Lower lobe of right lung (tissue), 2 donors: ENCODE measurements around the gene PPARGC1A. TPM values are rescaled to one million over a fixed set of nuclear protein-coding genes. Genes with fewer than 3 reads are reported as not detected.

Experiments
- ATAC-seq, 2 donors: fragments of 200-7000 bp; cut with Tn5 transposase; one replicate each; pipeline ENCODE4 v1.9.1; 2020 to 2022; ENCODE audit warnings: mild to moderate bottlenecking in 2 of 2, moderate library complexity in 2 of 2
- DNase-seq: peaks from one replicate; pipeline ENCODE4 v3.0.0-alpha.2; 2020
- H3K27ac ChIP-seq: fragments of 200-600 bp; one replicate; pipeline ENCODE4 v1.8.0; 2022
- H3K27me3 ChIP-seq: fragments of 200-600 bp; one replicate; pipeline ENCODE4 v1.8.0; 2022; ENCODE audit warnings: low read depth
- H3K36me3 ChIP-seq: fragments of 200-600 bp; one replicate; pipeline ENCODE4 v1.8.0; 2022; ENCODE audit warnings: mild to moderate bottlenecking
- H3K4me1 ChIP-seq: fragments of 200-600 bp; one replicate; pipeline ENCODE4 v1.8.0; 2022
- H3K4me3 ChIP-seq: fragments of 200-600 bp; one replicate; pipeline ENCODE4 v1.8.0; 2022; ENCODE audit warnings: mild to moderate bottlenecking
- H3K9me3 ChIP-seq: fragments of 200-600 bp; one replicate; pipeline ENCODE4 v1.8.0; 2022
- CTCF ChIP-seq: fragments of 200-600 bp; IDR thresholded peaks from one replicate; pipeline ENCODE4 v1.8.0; 2022; ENCODE audit warnings: antibody characterized with exemption, mild to moderate bottlenecking
- intact Hi-C: fragments of 100-400 bp; cut with DNase I; formaldehyde crosslinking; loops from one replicate; pipeline ENCODE4 v1.11.0; 2022
- total RNA-seq: library from RNA; stranded (reverse); fragmentation: NEBNext Ultra II Directional; extraction: Animal tissue kit (Norgen Biotek cat#: 25700); gene quantifications from one replicate; pipeline ENCODE4 v1.2.1, GENCODE V29; 2021
- donor health status: DM: no; HTN: yes; CAD: no; lungs with severe emphysema.

The PPARGC1A gene
- total RNA-seq, 1 donor from 2014 or later = 10.5 TPM

GRCh38 chr4:23782778-23783437 is 106.9 kb downstream of the PPARGC1A start:
- H3K4me3 ChIP-seq = no peak overlapping the region
- H3K27ac ChIP-seq = no peak overlapping the region
- TF ChIP-seq CTCF = no peak
- H3K9me3 ChIP-seq = no peaks in the 10 kb centered on the region
- no peaks in the 10 kb centered on the region for H3K27me3 ChIP-seq
- no peak for ATAC-seq
- DNase-seq = no peak
- intact Hi-C loops = no loop called here
- H3K4me1 ChIP-seq = no peaks in the 10 kb centered on the region
- no peaks in the 10 kb centered on the region for H3K36me3 ChIP-seq

GRCh38 chr4:23779839-23780238 is 110.0 kb downstream of the PPARGC1A start:
- DNase-seq (no peak), ATAC-seq (no peak)
- Histone ChIP-seq H3K9me3 (no peaks in the 10 kb centered on the region), H3K36me3 (no peaks in the 10 kb centered on the region), H3K4me1 (no peaks in the 10 kb centered on the region), H3K4me3 (no peak overlapping the region), H3K27ac (no peak overlapping the region), H3K27me3 (no peaks in the 10 kb centered on the region)
- intact Hi-C loops = no loop called here
- no peak for TF ChIP-seq CTCF

GRCh38 chr4:23779422-23779821 is 110.4 kb downstream of the PPARGC1A start:
- no peaks in the 10 kb centered on the region for H3K4me1 ChIP-seq
- no peaks in the 10 kb centered on the region for H3K36me3 ChIP-seq
- no peaks in the 10 kb centered on the region for H3K27me3 ChIP-seq
- TF ChIP-seq CTCF = no peak
- intact Hi-C loops = no loop called here
- DNase-seq = no peak
- no peaks in the 10 kb centered on the region for H3K9me3 ChIP-seq
- no peak overlapping the region for H3K27ac ChIP-seq
- no peak overlapping the region for H3K4me3 ChIP-seq
- no peak for ATAC-seq

GRCh38 chr4:23775694-23776093 is 114.2 kb downstream of the PPARGC1A start:
- intact Hi-C loops = no loop called here
- no peaks in the 10 kb centered on the region for H3K4me1 ChIP-seq
- DNase-seq (no peak), ATAC-seq (no peak)
- no peaks in the 10 kb centered on the region for H3K27me3 ChIP-seq
- no peaks in the 10 kb centered on the region for H3K36me3 ChIP-seq
- H3K27ac ChIP-seq = no peak overlapping the region
- no peaks in the 10 kb centered on the region for H3K9me3 ChIP-seq
- TF ChIP-seq CTCF = no peak
- no peak overlapping the region for H3K4me3 ChIP-seq

- intact Hi-C loops = no loop called here
- ATAC-seq (no peak), DNase-seq (no peak)
- H3K27ac ChIP-seq = no peak overlapping the region
- no peak overlapping the region for H3K4me3 ChIP-seq
- no peak for TF ChIP-seq CTCF
- H3K27me3 ChIP-seq = no peaks in the 10 kb centered on the region
- H3K9me3 ChIP-seq = no peaks in the 10 kb centered on the region
- no peaks in the 10 kb centered on the region for H3K36me3 ChIP-seq
- H3K4me1 ChIP-seq = no peaks in the 10 kb centered on the region
Observed at GRCh38 chr4:23774909-23775308, 114.9 kb downstream of the PPARGC1A start.
